ENCODE data around the gene TENM4. TPM values are rescaled to one million over a fixed set of nuclear protein-coding genes. Genes with fewer than 3 reads are reported as not detected.

The TENM4 gene
- total RNA-seq, 2 donors from 2014 or later: 68.2 to 130 TPM

- no peaks in the 10 kb centered on the region for H3K27me3 ChIP-seq (ENCODE audit: control insufficient read depth, insufficient read depth, low read length, poor library complexity, severe bottlenecking)
- 89 to 90% methylated on average over 3 to 4 of the region's 4 CpGs for WGBS, 2 experiments (ENCODE audit: insufficient coverage in 1 of 2, insufficient read length in 1 of 2)
- H3K4me3 ChIP-seq (ENCODE audit: low read length): no peak overlapping the region
- peaks cover 8% of the 10 kb centered on the region for H3K36me3 ChIP-seq (ENCODE audit: control insufficient read depth, insufficient read depth, low read length)
- Mint-ChIP-seq H3K9me3 (no peaks in the 10 kb centered on the region), H3K36me3 (ENCODE audit: low read depth) (peaks cover 15% of the 10 kb centered on the region), H3K27ac (no peak overlapping the region), H3K4me3 (no peak overlapping the region), H3K27me3 (ENCODE audit: insufficient read depth) (no peaks in the 10 kb centered on the region), H3K4me1 (peaks cover 5% of the 10 kb centered on the region)
- no peaks in the 10 kb centered on the region for H3K4me1 ChIP-seq (ENCODE audit: control insufficient read depth, insufficient read depth, low read length)
- TF ChIP-seq CTCF (conservative IDR thresholded peaks at IDR 0.05): peak; percentile 72
- H3K9ac ChIP-seq (ENCODE audit: extremely low read depth, low read length, poor library complexity, severe bottlenecking): no peak overlapping the region
- H3K9me3 ChIP-seq (ENCODE audit: control insufficient read depth, low read length): no peaks in the 10 kb centered on the region
- no peak overlapping the region for H3K27ac ChIP-seq (ENCODE audit: low read depth, low read length)
- DNase-seq: peak; percentile 80
Observed at GRCh38 chr11:79206951-79207350, 233.9 kb downstream of the TENM4 start.

GRCh38 chr11:79205786-79206185 lies 235.0 kb downstream of the TENM4 start:
- no peak for TF ChIP-seq CTCF (conservative IDR thresholded peaks at IDR 0.05)
- Mint-ChIP-seq H3K36me3 (ENCODE audit: low read depth) (peaks cover 25% of the 10 kb centered on the region), H3K9me3 (no peaks in the 10 kb centered on the region), H3K4me3 (no peak overlapping the region), H3K4me1 (peaks cover 5% of the 10 kb centered on the region), H3K27ac (no peak overlapping the region), H3K27me3 (ENCODE audit: insufficient read depth) (no peaks in the 10 kb centered on the region)
- H3K4me1 ChIP-seq (ENCODE audit: control insufficient read depth, insufficient read depth, low read length): no peaks in the 10 kb centered on the region
- WGBS, 2 experiments (ENCODE audit: insufficient coverage in 1 of 2, insufficient read length in 1 of 2): 90 to 100% methylated on average over 1 of the region's 1 CpG
- H3K36me3 ChIP-seq (ENCODE audit: control insufficient read depth, insufficient read depth, low read length): peaks cover 8% of the 10 kb centered on the region
- H3K27me3 ChIP-seq (ENCODE audit: control insufficient read depth, insufficient read depth, low read length, poor library complexity, severe bottlenecking): no peaks in the 10 kb centered on the region
- H3K27ac ChIP-seq (ENCODE audit: low read depth, low read length): no peak overlapping the region
- no peak overlapping the region for H3K4me3 ChIP-seq (ENCODE audit: low read length)
- H3K9ac ChIP-seq (ENCODE audit: extremely low read depth, low read length, poor library complexity, severe bottlenecking): no peak overlapping the region
- no peaks in the 10 kb centered on the region for H3K9me3 ChIP-seq (ENCODE audit: control insufficient read depth, low read length)
- no peak for DNase-seq

GRCh38 chr11:79201677-79202347 lies 239.0 kb downstream of the TENM4 start:
- Histone ChIP-seq H3K9ac (ENCODE audit: extremely low read depth, low read length, poor library complexity, severe bottlenecking) (no peak overlapping the region), H3K27ac (ENCODE audit: low read depth, low read length) (no peak overlapping the region), H3K27me3 (ENCODE audit: control insufficient read depth, insufficient read depth, low read length, poor library complexity, severe bottlenecking) (no peaks in the 10 kb centered on the region), H3K4me1 (ENCODE audit: control insufficient read depth, insufficient read depth, low read length) (no peaks in the 10 kb centered on the region), H3K9me3 (ENCODE audit: control insufficient read depth, low read length) (no peaks in the 10 kb centered on the region), H3K36me3 (ENCODE audit: control insufficient read depth, insufficient read depth, low read length) (no peaks in the 10 kb centered on the region), H3K4me3 (ENCODE audit: low read length) (no peak overlapping the region)
- Mint-ChIP-seq H3K4me3 (no peak overlapping the region), H3K27me3 (ENCODE audit: insufficient read depth) (no peaks in the 10 kb centered on the region), H3K27ac (no peak overlapping the region), H3K4me1 (peaks cover 5% of the 10 kb centered on the region), H3K9me3 (no peaks in the 10 kb centered on the region), H3K36me3 (ENCODE audit: low read depth) (peaks cover 17% of the 10 kb centered on the region)
- TF ChIP-seq CTCF (conservative IDR thresholded peaks at IDR 0.05): no peak
- WGBS, 2 experiments (ENCODE audit: insufficient coverage in 1 of 2, insufficient read length in 1 of 2): 90 to 91% methylated on average over 3 of the region's 3 CpGs
- DNase-seq: no peak

Data from endodermal cell (in vitro differentiated cells).